GM12873 (cell line): ENCODE measurements around the gene B4GALT1.

Experiments
- CTCF ChIP-seq: IDR thresholded peaks from 2 replicates; pipeline ENCODE4 v1.5.1; 2012; ENCODE audit warnings: low read depth, mild to moderate bottlenecking, moderate library complexity, low read length, control low read depth; ENCODE audit not compliant: insufficient read depth; ENCODE audit errors: missing control alignments

Gene B4GALT1

DNA sequence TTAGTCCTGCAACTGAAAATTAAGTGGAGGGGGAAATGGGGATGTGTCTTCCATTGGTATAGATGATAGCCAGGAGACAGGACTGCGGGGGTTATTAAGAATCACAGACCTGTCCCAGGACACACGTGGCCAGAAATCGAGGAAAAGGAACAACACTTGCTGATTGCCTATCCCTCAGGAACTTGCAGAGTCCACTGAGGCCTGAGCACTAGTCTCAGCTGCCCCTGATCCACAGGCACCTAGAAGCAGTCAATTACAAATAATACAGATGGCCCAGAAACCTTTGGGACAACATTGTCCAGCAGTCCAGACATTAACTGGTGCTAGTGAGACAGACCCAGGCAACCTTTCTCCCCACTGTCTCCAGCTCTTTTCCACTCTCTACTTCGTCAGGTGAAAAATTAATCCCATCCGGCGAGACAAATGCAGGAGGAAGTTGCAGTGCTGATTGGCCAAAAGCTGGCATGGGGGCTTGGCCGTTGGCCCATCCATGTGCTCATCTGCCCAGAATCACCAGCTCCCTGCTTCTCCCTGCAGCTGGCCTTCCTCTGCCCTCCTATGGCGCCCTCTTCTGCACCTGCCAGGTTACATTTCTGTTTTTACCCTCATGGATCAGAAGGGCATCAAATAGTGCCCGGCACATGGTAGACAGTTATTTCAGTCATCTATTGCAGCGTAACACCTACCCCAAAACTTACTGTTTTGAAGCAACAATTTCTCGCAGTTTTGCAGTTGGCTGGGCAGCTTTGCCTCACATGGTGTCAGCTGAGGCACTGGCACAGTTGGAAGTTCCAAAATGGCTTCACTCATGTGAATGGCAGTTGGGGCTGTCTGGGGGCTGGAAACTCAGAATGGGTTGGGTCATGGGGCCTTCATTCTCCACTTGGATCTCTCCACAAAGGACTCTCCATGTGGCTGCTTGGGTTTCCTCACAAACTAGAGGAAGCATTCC lies 3.6 kb upstream of the B4GALT1 start:
- peak; percentile 51 for TF ChIP-seq CTCF

- TF ChIP-seq CTCF, result no peak
These were observed 1.9 kb upstream of the B4GALT1 start for GRCh38 chr9:33168941-33169544.

GRCh38 chr9:33167972-33168461 lies 881 bp upstream of the B4GALT1 start:
- TF ChIP-seq CTCF, result no peak

DNA sequence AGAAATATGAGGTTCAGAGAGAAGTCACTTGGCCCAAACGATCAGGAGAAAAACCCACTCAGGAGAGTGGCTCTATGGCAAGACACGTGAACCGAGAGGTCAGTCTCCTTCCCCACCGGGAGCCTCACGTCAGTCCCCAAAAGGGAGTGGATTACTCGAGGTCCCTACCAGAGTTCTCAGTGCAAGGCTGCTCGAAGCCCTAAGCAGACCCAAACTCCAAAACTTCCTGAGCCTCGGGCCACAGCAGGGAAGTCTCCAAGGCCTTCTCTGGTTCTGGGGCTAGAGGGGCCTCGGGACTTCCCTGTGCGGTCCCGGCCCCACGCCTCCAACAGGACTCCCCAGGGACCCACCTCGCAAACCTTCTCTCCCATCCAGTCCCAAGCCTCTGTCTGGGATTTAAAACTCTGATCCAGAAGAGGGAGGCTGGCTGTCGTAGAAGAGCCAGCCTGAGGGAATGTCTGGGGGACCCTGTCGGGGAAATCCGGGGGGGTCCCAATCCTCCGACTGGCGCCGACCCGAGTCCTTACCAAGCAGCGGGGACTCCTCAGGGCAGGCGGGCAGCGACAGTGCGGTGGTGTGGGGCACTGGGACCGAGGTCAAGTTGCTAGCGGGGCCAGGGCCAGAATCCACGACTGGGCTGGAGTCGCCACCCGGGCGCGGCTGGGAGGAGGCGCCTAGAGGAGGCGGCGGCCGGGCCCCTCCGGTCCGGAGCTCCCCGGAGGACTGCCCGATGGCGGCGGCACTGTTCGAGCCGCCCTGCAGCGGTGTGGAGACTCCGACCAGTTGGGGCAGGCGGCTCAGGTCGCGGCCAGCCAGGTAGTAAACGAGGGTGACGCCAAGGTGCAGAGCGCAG lies 679 bp downstream of the B4GALT1 start:
- no peak for TF ChIP-seq CTCF

GRCh38 chr9:33165263-33166151 lies 1.6 kb downstream of the B4GALT1 start:
- no peak for TF ChIP-seq CTCF

- TF ChIP-seq CTCF, result no peak
These were observed 2.9 kb downstream of the B4GALT1 start for GRCh38 chr9:33164138-33164809.
